Liver (tissue), 3 donors: ENCODE data around the gene KIRREL1.

Source experiments
- CTCF ChIP-seq: fragments of 150-350 bp; IDR thresholded peaks from 2 replicates; pipeline ENCODE4 v1.5.1; 2017; ENCODE audit warnings: improper control_type of control experiment, low read depth, low read length; ENCODE audit not compliant: missing input control
- EGR1 ChIP-seq, 2 donors: IDR thresholded peaks; 2 replicates each; pipeline ENCODE4 v1.6.1; 2016 to 2018; ENCODE audit warnings: antibody characterized with exemption in 2 of 2, low read depth in 2 of 2
- FOXA1 ChIP-seq: IDR thresholded peaks from 2 replicates; pipeline ENCODE4 v1.6.1; 2016; ENCODE audit warnings: antibody characterized with exemption
- GABPA ChIP-seq, 2 donors: IDR thresholded peaks in 1 of 2; conservative IDR thresholded peaks in 1 of 2; 2 replicates each; pipeline ENCODE4 v1.6.1; 2016; ENCODE audit warnings: antibody characterized with exemption in 2 of 2, mild to moderate bottlenecking in 1 of 2, moderate library complexity in 1 of 2
- HNF4A ChIP-seq, 2 donors: conservative IDR thresholded peaks; 2 replicates each; pipeline ENCODE4 v1.6.1; 2016; ENCODE audit warnings: antibody characterized with exemption in 2 of 2, mild to moderate bottlenecking in 2 of 2
- HNF4G ChIP-seq: IDR thresholded peaks from 2 replicates; pipeline ENCODE4 v1.6.1; 2016; ENCODE audit warnings: antibody characterized with exemption
- MAX ChIP-seq: IDR thresholded peaks from 2 replicates; pipeline ENCODE4 v1.6.1; 2016; ENCODE audit warnings: antibody characterized with exemption
- NR2F2 ChIP-seq: IDR thresholded peaks from 2 replicates; pipeline ENCODE4 v1.6.1; 2016; ENCODE audit warnings: antibody characterized with exemption
- RAD21 ChIP-seq, 2 donors: IDR thresholded peaks; 2 replicates each; pipeline ENCODE4 v1.6.1; 2016; ENCODE audit warnings: antibody characterized with exemption in 2 of 2, mild to moderate bottlenecking in 2 of 2
- REST ChIP-seq: IDR thresholded peaks from 2 replicates; pipeline ENCODE4 v1.6.1; 2016; ENCODE audit warnings: antibody characterized with exemption, mild to moderate bottlenecking
- SP1 ChIP-seq: IDR thresholded peaks from 2 replicates; pipeline ENCODE4 v1.6.1; 2018; ENCODE audit warnings: antibody characterized with exemption, mild to moderate bottlenecking
- TAF1 ChIP-seq: conservative IDR thresholded peaks from 2 replicates; pipeline ENCODE4 v1.6.1; 2016; ENCODE audit warnings: antibody characterized with exemption, mild to moderate bottlenecking
- donor health status: healthy.
- donor health status: healthy.

- TF ChIP-seq CTCF (no peak), FOXA1 (no peak), RAD21 (IDR thresholded peaks at IDR 0.05) (no peak), SP1 (no peak), MAX (no peak), GABPA (IDR thresholded peaks at IDR 0.05 in 1 of 2, conservative IDR thresholded peaks at IDR 0.05 in 1 of 2) (no peak), REST (no peak), EGR1 (IDR thresholded peaks at IDR 0.05; ENCODE audit: low read depth in 2 of 2) (no peak), HNF4A (conservative IDR thresholded peaks at IDR 0.05) (no peak), NR2F2 (no peak), HNF4G (no peak), TAF1 (no peak)
Observed at GRCh38 chr1:158002022-158002630, 8.7 kb downstream of the KIRREL1 start.
